K562 (cell line): Measurements from ENCODE around the gene VIT.

Experiments used
- HDAC6 ChIP-seq: IDR thresholded peaks from 2 replicates; pipeline ENCODE4 v1.6.1; 2012; ENCODE audit warnings: low read depth, mild to moderate bottlenecking, control low read depth, inconsistent platforms, low read length, moderate library complexity
- NCOA4 ChIP-seq: fragments of 450-650 bp; IDR thresholded peaks from 2 replicates; pipeline ENCODE4 v1.6.1; 2018; ENCODE audit warnings: mild to moderate bottlenecking; ENCODE audit not compliant: partially characterized antibody
- SIN3A ChIP-seq, 2 experiments: fragments of 150-350 bp in 1 of 2; IDR thresholded peaks; 2 replicates each; pipeline ENCODE4 v1.6.1; 2011 to 2016; ENCODE audit warnings: borderline replicate concordance in 2 of 2, low read depth in 2 of 2, low read length in 2 of 2, mild to moderate bottlenecking in 2 of 2, moderate library complexity in 2 of 2; ENCODE audit not compliant: control insufficient read depth in 1 of 2
- ZNF146 ChIP-seq: IDR thresholded peaks from one replicate; pipeline ENCODE4 v1.6.1; 2018; ENCODE audit warnings: missing compliant biosample characterization; ENCODE audit not compliant: unreplicated experiment
- ZNF253 ChIP-seq: fragments of 250-450 bp; sonication (Bioruptor Pico); conservative IDR thresholded peaks from 2 replicates; pipeline ENCODE4 v1.6.1; 2021; ENCODE audit warnings: mild to moderate bottlenecking
- ZNF324 ChIP-seq: fragments of 250-450 bp; sonication (Bioruptor Pico); IDR thresholded peaks from 2 replicates; pipeline ENCODE4 v1.4.0; 2020; ENCODE audit warnings: mild to moderate bottlenecking
- ZNF668 ChIP-seq: fragments of 250-450 bp; sonication (Bioruptor Pico); IDR thresholded peaks from 2 replicates; pipeline ENCODE4 v1.8.0; 2022; ENCODE audit warnings: mild to moderate bottlenecking, inconsistent platforms
- TF ChIP-seq, protein P1 (sequence below): fragments of 250-450 bp; sonication (Bioruptor Pico); IDR thresholded peaks from 2 replicates; pipeline ENCODE4 v1.8.0; 2021; ENCODE audit warnings: moderate library complexity, mild to moderate bottlenecking, inconsistent platforms

DNA sequence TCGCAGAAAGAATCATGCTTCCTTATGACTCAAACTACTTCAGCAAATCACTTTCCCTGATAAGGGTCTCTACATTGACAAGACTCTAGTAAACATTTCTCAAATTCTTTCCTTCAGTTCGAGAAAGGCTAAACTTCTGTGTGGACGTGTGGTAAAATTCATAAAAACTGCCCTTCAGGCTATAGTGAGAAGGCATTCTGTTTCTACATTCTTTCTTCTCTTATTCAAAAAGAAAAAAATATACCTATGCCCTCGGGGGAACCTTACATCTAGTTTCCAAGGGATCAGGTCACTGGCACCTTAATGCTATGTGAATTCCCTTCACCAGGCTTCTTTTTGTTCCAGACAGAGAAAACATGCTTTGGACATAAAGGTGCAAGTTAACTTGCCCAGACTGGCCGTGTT lies 4.9 kb downstream of the VIT start:
- TF ChIP-seq HDAC6 (no peak), ZNF253 (CRISPR knock-in tag) (no peak), ZNF668 (CRISPR knock-in tag) (no peak), SIN3A (IDR thresholded peaks at IDR 0.05; ENCODE audit: borderline replicate concordance in 2 of 2, control insufficient read depth in 1 of 2, low read depth in 2 of 2, low read length in 2 of 2) (no peak), ZNF146 (CRISPR knock-in tag) (no peak), ZNF324 (CRISPR knock-in tag) (no peak), NCOA4 (no peak)
- TF ChIP-seq, protein P1, sequence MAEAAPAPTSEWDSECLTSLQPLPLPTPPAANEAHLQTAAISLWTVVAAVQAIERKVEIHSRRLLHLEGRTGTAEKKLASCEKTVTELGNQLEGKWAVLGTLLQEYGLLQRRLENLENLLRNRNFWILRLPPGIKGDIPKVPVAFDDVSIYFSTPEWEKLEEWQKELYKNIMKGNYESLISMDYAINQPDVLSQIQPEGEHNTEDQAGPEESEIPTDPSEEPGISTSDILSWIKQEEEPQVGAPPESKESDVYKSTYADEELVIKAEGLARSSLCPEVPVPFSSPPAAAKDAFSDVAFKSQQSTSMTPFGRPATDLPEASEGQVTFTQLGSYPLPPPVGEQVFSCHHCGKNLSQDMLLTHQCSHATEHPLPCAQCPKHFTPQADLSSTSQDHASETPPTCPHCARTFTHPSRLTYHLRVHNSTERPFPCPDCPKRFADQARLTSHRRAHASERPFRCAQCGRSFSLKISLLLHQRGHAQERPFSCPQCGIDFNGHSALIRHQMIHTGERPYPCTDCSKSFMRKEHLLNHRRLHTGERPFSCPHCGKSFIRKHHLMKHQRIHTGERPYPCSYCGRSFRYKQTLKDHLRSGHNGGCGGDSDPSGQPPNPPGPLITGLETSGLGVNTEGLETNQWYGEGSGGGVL (CRISPR knock-in tag), result no peak
